ENCODE data around the gene MFAP5. TPM values are rescaled to one million over a fixed set of nuclear protein-coding genes. Genes with fewer than 3 reads are reported as not detected.

MFAP5 gene
- total and polyA plus RNA-seq, 2 of the 4 experiments (the other 2 are of a cell fraction): 0.90 to 1.9 TPM

DNA sequence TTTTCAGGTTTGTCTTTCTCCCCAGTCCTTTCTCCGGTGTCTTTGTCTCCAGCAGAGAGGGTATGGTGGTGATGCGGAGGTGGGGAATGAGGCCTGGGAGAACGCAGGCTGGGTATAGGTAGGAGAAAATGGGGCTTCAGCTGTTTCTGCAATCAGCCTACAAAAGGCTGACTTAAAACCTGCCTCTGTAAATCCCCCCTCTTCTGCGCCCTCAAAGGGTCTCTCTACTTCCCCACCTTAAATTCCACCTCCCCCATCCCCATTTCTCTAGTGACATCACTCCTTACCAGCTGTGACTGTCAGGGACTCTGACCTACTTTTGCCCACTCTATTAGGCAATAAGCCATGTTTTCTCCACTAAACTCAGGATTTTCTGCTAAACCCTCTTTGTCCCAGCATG is 27.1 kb upstream of the MFAP5 start:
- no peak overlapping the region for H2AFZ ChIP-seq (replicated peaks; ENCODE audit: low read length, poor library complexity)
- no peaks in the 10 kb centered on the region for H3K9me1 ChIP-seq (ENCODE audit: insufficient read depth, low read length)
- no peak overlapping the region for H3K23ac ChIP-seq (ENCODE audit: low read depth, low read length)
- no peaks in the 10 kb centered on the region for H3K36me3 ChIP-seq (ENCODE audit: control insufficient read depth, insufficient read depth, low read length)
- no peak overlapping the region for H2AK9ac ChIP-seq (replicated peaks; ENCODE audit: low read depth, low read length, poor library complexity)
- H2BK15ac ChIP-seq (ENCODE audit: low read depth, low read length): no peak overlapping the region
- H4K5ac ChIP-seq (ENCODE audit: low read depth, low read length): no peak overlapping the region
- no peaks in the 10 kb centered on the region; the same call in none of the 2 replicates for H3K27me3 ChIP-seq (ENCODE audit: control insufficient read depth, insufficient read depth, low read length)
- POLR2A ChIA-PET (ENCODE audit: unreplicated experiment): no interaction called here
- H2AK5ac ChIP-seq (ENCODE audit: low read depth, low read length): no peak overlapping the region
- H3K18ac ChIP-seq (ENCODE audit: low read depth, low read length): no peak overlapping the region
- H3K4me2 ChIP-seq (ENCODE audit: low read depth, low read length): no peak overlapping the region
- WGBS, 2 experiments (ENCODE audit: extremely low coverage in 2 of 2, insufficient read length in 1 of 2): 57% methylated on average over 1 of the region's 4 CpGs; no CpG with 5 or more reads in 1 of the 2 experiments
- no peaks in the 10 kb centered on the region for H3K9me3 ChIP-seq (ENCODE audit: control insufficient read depth, insufficient read depth, low read length)
- no peak overlapping the region for H3K56ac ChIP-seq (ENCODE audit: extremely low read depth, insufficient read depth, low read length)
- ATAC-seq (ENCODE audit: low read depth): no peak
- TF ChIP-seq SMC3 (IDR thresholded peaks at IDR 0.05; ENCODE audit: low read depth, low read length): no peak
- TF ChIP-seq, protein P1, sequence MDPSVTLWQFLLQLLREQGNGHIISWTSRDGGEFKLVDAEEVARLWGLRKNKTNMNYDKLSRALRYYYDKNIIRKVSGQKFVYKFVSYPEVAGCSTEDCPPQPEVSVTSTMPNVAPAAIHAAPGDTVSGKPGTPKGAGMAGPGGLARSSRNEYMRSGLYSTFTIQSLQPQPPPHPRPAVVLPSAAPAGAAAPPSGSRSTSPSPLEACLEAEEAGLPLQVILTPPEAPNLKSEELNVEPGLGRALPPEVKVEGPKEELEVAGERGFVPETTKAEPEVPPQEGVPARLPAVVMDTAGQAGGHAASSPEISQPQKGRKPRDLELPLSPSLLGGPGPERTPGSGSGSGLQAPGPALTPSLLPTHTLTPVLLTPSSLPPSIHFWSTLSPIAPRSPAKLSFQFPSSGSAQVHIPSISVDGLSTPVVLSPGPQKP (IDR thresholded peaks at IDR 0.05; ENCODE audit: borderline replicate concordance, low read depth, low read length): no peak
- TF ChIP-seq CTCF (conservative IDR thresholded peaks at IDR 0.05; ENCODE audit: low read depth, low read length): no peak
- TF ChIP-seq RAD21 (IDR thresholded peaks at IDR 0.05; ENCODE audit: low read length): no peak
- TF ChIP-seq CHD1 (IDR thresholded peaks at IDR 0.05; ENCODE audit: low read depth, low read length): no peak
- no peak for TF ChIP-seq POLR2A (IDR thresholded peaks at IDR 0.05; ENCODE audit: low read depth, low read length)
- TF ChIP-seq USF2 (IDR thresholded peaks at IDR 0.05; ENCODE audit: low read depth, low read length): no peak
- TF ChIP-seq MXI1 (IDR thresholded peaks at IDR 0.05; ENCODE audit: borderline replicate concordance, low read depth, low read length): no peak
- TF ChIP-seq MAFK (IDR thresholded peaks at IDR 0.05; ENCODE audit: low read depth, low read length): no peak
- no peak for TF ChIP-seq NFE2L2 (IDR thresholded peaks at IDR 0.05; ENCODE audit: low read depth, low read length)
- no peak for TF ChIP-seq BHLHE40 (IDR thresholded peaks at IDR 0.05; ENCODE audit: low read depth, low read length)
- TF ChIP-seq FOS (IDR thresholded peaks at IDR 0.05; ENCODE audit: low read depth, low read length): no peak
- TF ChIP-seq RCOR1 (IDR thresholded peaks at IDR 0.05; ENCODE audit: insufficient replicate concordance, low read length): no peak
- dilution Hi-C loops (cut with HindIII; ENCODE audit: low sequenced_read_pairs, unreplicated experiment): no loop called here
- no peak overlapping the region for H2BK20ac ChIP-seq (ENCODE audit: low read depth, low read length)
- H3K14ac ChIP-seq (replicated peaks; ENCODE audit: low read depth, low read length): no peak overlapping the region
- no peak for DNase-seq
- H4K91ac ChIP-seq (ENCODE audit: insufficient read depth, low read depth, low read length): no peak overlapping the region
- no TSS peak for BruUV-seq (replicated peaks)
- no peak overlapping the region for H3K4ac ChIP-seq (ENCODE audit: low read depth, low read length)
- H3K4me3 ChIP-seq (ENCODE audit: insufficient read depth, low read depth, low read length): no peak overlapping the region
- CTCF ChIA-PET: no interaction called here
- no peaks in the 10 kb centered on the region for H3K4me1 ChIP-seq (ENCODE audit: control insufficient read depth, insufficient read depth, low read length)
- no peaks in the 10 kb centered on the region for H4K20me1 ChIP-seq (ENCODE audit: insufficient read depth, low read length)
- H3K79me1 ChIP-seq (ENCODE audit: low read depth in 1 of 2, low read length in 2 of 2): no peaks in the 10 kb centered on the region
- intact Hi-C loops (cut with micrococcal nuclease): no loop called here
- no peak overlapping the region for H3K27ac ChIP-seq (ENCODE audit: insufficient read depth, low read length)
- H4K8ac ChIP-seq (ENCODE audit: low read depth in 2 of 2, low read length in 2 of 2): no peak overlapping the region
- no peak overlapping the region for H2BK5ac ChIP-seq (ENCODE audit: low read depth, low read length, poor library complexity, severe bottlenecking)
- H3K9ac ChIP-seq (ENCODE audit: low read depth, low read length): no peak overlapping the region
- in situ Hi-C loops (cut with MboI; ENCODE audit: low sequenced_read_pairs): no loop called here
- H2BK120ac ChIP-seq (ENCODE audit: low read depth, low read length): no peak overlapping the region
